SK-N-MC (cell line): ENCODE measurements around the gene MYO15B.

ENCODE experiments used
- EZH2 ChIP-seq: fragments of 200-600 bp; sonication (generic); IDR thresholded peaks from one replicate; pipeline ENCODE4 v1.6.1; 2017; ENCODE audit warnings: antibody characterized with exemption
- POLR2AphosphoS5 ChIP-seq: IDR thresholded peaks from 2 replicates; pipeline ENCODE4 v1.6.1; 2012; ENCODE audit warnings: mild to moderate bottlenecking, low read depth, low read length, borderline replicate concordance

DNA sequence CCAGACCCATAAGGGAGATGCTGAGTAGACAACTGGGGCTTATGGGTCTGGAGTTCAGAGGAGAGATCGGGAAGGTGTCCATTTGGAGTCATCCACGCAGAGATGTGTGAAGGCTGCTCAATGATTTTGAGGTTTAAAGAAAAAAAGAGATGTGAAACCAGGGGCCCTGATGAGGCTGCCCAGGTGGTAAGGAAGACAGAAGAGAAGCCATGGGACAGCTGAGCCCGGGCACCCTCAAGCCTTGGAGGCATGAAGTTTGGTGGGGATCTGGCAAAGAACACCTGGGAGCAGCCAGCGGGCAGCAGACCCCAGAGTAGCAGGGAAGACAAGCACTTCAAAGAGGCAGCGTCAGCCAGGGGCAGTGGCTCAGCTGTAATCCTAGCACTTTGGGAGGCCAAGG is 20.8 kb upstream of the MYO15B start:
- TF ChIP-seq EZH2 (no peak), POLR2AphosphoS5 (no peak)
